Activated T-helper 17 cell treated with anti-CD3 and anti-CD28 coated beads, Interleukin-2, amount 50 U/mL, for 72 hours (primary cell): ENCODE data around the gene AMPH. TPM values are rescaled to one million over a fixed set of nuclear protein-coding genes. Genes with fewer than 3 reads are reported as not detected.

Experiments
- ATAC-seq: fragments of 150-1000 bp; cut with Tn5 transposase; replicated peaks from 2 replicates; pipeline ENCODE4 v1.10.0; 2021; ENCODE audit warnings: mild to moderate bottlenecking, moderate library complexity
- H3K27ac Mint-ChIP-seq: one replicate; pipeline ENCODE4 v1.8.0; 2022; ENCODE audit warnings: mixed read lengths
- H3K27me3 Mint-ChIP-seq: one replicate; pipeline ENCODE4 v1.8.0; 2022; ENCODE audit warnings: mixed read lengths
- H3K36me3 Mint-ChIP-seq: one replicate; pipeline ENCODE4 v1.8.0; 2022; ENCODE audit warnings: low read depth, mild to moderate bottlenecking, mixed read lengths
- H3K4me1 Mint-ChIP-seq: one replicate; pipeline ENCODE4 v1.8.0; 2022; ENCODE audit warnings: mixed read lengths
- H3K4me3 Mint-ChIP-seq: one replicate; pipeline ENCODE4 v1.8.0; 2022; ENCODE audit warnings: mild to moderate bottlenecking, mixed read lengths
- H3K9me3 Mint-ChIP-seq: one replicate; pipeline ENCODE4 v1.8.0; 2022; ENCODE audit warnings: mixed read lengths
- total RNA-seq, 2 donors: library from RNA; stranded (reverse); gene quantifications; one replicate each; pipeline ENCODE4 v1.2.3, GENCODE V29; 2022

Gene AMPH
- not detected for total RNA-seq

- Mint-ChIP-seq H3K27me3 (peaks cover 42% of the 10 kb centered on the region), H3K36me3 (no peaks in the 10 kb centered on the region), H3K27ac (no peak within 1 kb of the TSS), H3K4me3 (peak within 1 kb of the TSS; percentile 40), H3K4me1 (no peaks in the 10 kb centered on the region), H3K9me3 (no peaks in the 10 kb centered on the region)
- ATAC-seq = no peak
Observed at GRCh38 chr7:38630720-38631673, at the start of gene AMPH. AMPH (minus strand) TSS chr7:38631373; CDS start chr7:38631351, 22 bp downstream.

- peaks cover 11% of the 10 kb centered on the region for H3K27me3 Mint-ChIP-seq
- H3K4me3 Mint-ChIP-seq = no peak overlapping the region
Observed at GRCh38 chr7:38679419-38679818, 48.2 kb upstream of the AMPH start.

GRCh38 chr7:38678698-38679054 is 47.5 kb upstream of the AMPH start:
- Mint-ChIP-seq H3K36me3 (no peaks in the 10 kb centered on the region), H3K27me3 (peaks cover 11% of the 10 kb centered on the region), H3K4me3 (no peak overlapping the region), H3K27ac (no peak overlapping the region), H3K4me1 (no peaks in the 10 kb centered on the region), H3K9me3 (no peaks in the 10 kb centered on the region)
- no peak for ATAC-seq

More at GRCh38 chr7:38679419-38679818, 48.2 kb upstream of the AMPH start:
- H3K36me3 Mint-ChIP-seq = no peaks in the 10 kb centered on the region
- ATAC-seq = no peak
- no peaks in the 10 kb centered on the region for H3K9me3 Mint-ChIP-seq
- no peaks in the 10 kb centered on the region for H3K4me1 Mint-ChIP-seq
- H3K27ac Mint-ChIP-seq = no peak overlapping the region

- peaks cover 11% of the 10 kb centered on the region for H3K27me3 Mint-ChIP-seq
- no peak overlapping the region for H3K4me3 Mint-ChIP-seq
- H3K4me1 Mint-ChIP-seq = no peaks in the 10 kb centered on the region
- H3K36me3 Mint-ChIP-seq = no peaks in the 10 kb centered on the region
- no peaks in the 10 kb centered on the region for H3K9me3 Mint-ChIP-seq
- no peak overlapping the region for H3K27ac Mint-ChIP-seq
- ATAC-seq = no peak
Observed at GRCh38 chr7:38677981-38678697, 47.0 kb upstream of the AMPH start.

GRCh38 chr7:38675494-38676106 is 44.4 kb upstream of the AMPH start:
- H3K27ac Mint-ChIP-seq = no peak overlapping the region
- no peaks in the 10 kb centered on the region for H3K4me1 Mint-ChIP-seq
- H3K9me3 Mint-ChIP-seq = no peaks in the 10 kb centered on the region
- H3K27me3 Mint-ChIP-seq = peaks cover 14% of the 10 kb centered on the region
- no peak for ATAC-seq
- no peak overlapping the region for H3K4me3 Mint-ChIP-seq
- H3K36me3 Mint-ChIP-seq = no peaks in the 10 kb centered on the region

- no peaks in the 10 kb centered on the region for H3K4me1 Mint-ChIP-seq
- H3K27ac Mint-ChIP-seq = no peak overlapping the region
- H3K36me3 Mint-ChIP-seq = no peaks in the 10 kb centered on the region
- no peaks in the 10 kb centered on the region for H3K9me3 Mint-ChIP-seq
- no peak for ATAC-seq
- H3K27me3 Mint-ChIP-seq = peaks cover 19% of the 10 kb centered on the region
- H3K4me3 Mint-ChIP-seq = no peak overlapping the region
Observed at GRCh38 chr7:38674513-38674912, 43.3 kb upstream of the AMPH start.

- H3K4me3 Mint-ChIP-seq = no peak overlapping the region
- no peaks in the 10 kb centered on the region for H3K4me1 Mint-ChIP-seq
- no peak for ATAC-seq
- H3K36me3 Mint-ChIP-seq = no peaks in the 10 kb centered on the region
- H3K27ac Mint-ChIP-seq = no peak overlapping the region
- no peaks in the 10 kb centered on the region for H3K9me3 Mint-ChIP-seq
- peaks cover 24% of the 10 kb centered on the region for H3K27me3 Mint-ChIP-seq
Observed at GRCh38 chr7:38673795-38674194, 42.6 kb upstream of the AMPH start.

- ATAC-seq = no peak
- H3K27me3 Mint-ChIP-seq = peaks cover 24% of the 10 kb centered on the region
- H3K9me3 Mint-ChIP-seq = no peaks in the 10 kb centered on the region
- H3K4me3 Mint-ChIP-seq = no peak overlapping the region
- H3K27ac Mint-ChIP-seq = no peak overlapping the region
- no peaks in the 10 kb centered on the region for H3K36me3 Mint-ChIP-seq
- no peaks in the 10 kb centered on the region for H3K4me1 Mint-ChIP-seq
Observed at GRCh38 chr7:38671911-38672905, 41.0 kb upstream of the AMPH start.

- no peak overlapping the region for H3K4me3 Mint-ChIP-seq
- peaks cover 24% of the 10 kb centered on the region for H3K27me3 Mint-ChIP-seq
Observed at GRCh38 chr7:38669965-38670520, 38.9 kb upstream of the AMPH start.

GRCh38 chr7:38664972-38665371 is 33.8 kb upstream of the AMPH start:
- no peak overlapping the region for H3K4me3 Mint-ChIP-seq
- no peaks in the 10 kb centered on the region for H3K36me3 Mint-ChIP-seq
- peaks cover 32% of the 10 kb centered on the region for H3K27me3 Mint-ChIP-seq
- ATAC-seq = no peak
- H3K27ac Mint-ChIP-seq = no peak overlapping the region
- H3K4me1 Mint-ChIP-seq = no peaks in the 10 kb centered on the region
- no peaks in the 10 kb centered on the region for H3K9me3 Mint-ChIP-seq

More at GRCh38 chr7:38669965-38670520, 38.9 kb upstream of the AMPH start:
- ATAC-seq = no peak
- Mint-ChIP-seq H3K27ac (no peak overlapping the region), H3K4me1 (no peaks in the 10 kb centered on the region), H3K36me3 (no peaks in the 10 kb centered on the region), H3K9me3 (no peaks in the 10 kb centered on the region)

- H3K27ac Mint-ChIP-seq = no peak overlapping the region
- ATAC-seq = peak; percentile 61
- no peaks in the 10 kb centered on the region for H3K4me1 Mint-ChIP-seq
Observed at GRCh38 chr7:38660427-38661099, 29.4 kb upstream of the AMPH start.

GRCh38 chr7:38659931-38660330 is 28.8 kb upstream of the AMPH start:
- no peak for ATAC-seq
- Mint-ChIP-seq H3K27ac (no peak overlapping the region), H3K4me3 (no peak overlapping the region), H3K36me3 (no peaks in the 10 kb centered on the region), H3K27me3 (peaks cover 30% of the 10 kb centered on the region), H3K9me3 (no peaks in the 10 kb centered on the region), H3K4me1 (no peaks in the 10 kb centered on the region)

More at GRCh38 chr7:38660427-38661099, 29.4 kb upstream of the AMPH start:
- H3K4me3 Mint-ChIP-seq = no peak overlapping the region
- no peaks in the 10 kb centered on the region for H3K36me3 Mint-ChIP-seq
- H3K9me3 Mint-ChIP-seq = no peaks in the 10 kb centered on the region
- peaks cover 28% of the 10 kb centered on the region for H3K27me3 Mint-ChIP-seq

- H3K36me3 Mint-ChIP-seq = no peaks in the 10 kb centered on the region
- H3K9me3 Mint-ChIP-seq = no peaks in the 10 kb centered on the region
- no peak for ATAC-seq
- H3K27me3 Mint-ChIP-seq = peaks cover 31% of the 10 kb centered on the region
- H3K27ac Mint-ChIP-seq = no peak overlapping the region
- H3K4me3 Mint-ChIP-seq = no peak overlapping the region
- H3K4me1 Mint-ChIP-seq = no peaks in the 10 kb centered on the region
Observed at GRCh38 chr7:38658921-38659320, 27.7 kb upstream of the AMPH start.
